K562 (cell line): Measurements from ENCODE around the gene GULP1. TPM values are rescaled to one million over a fixed set of nuclear protein-coding genes. Genes with fewer than 3 reads are reported as not detected.
A peak's percentile ranks its signal among the peaks of the same experiment; 100 is the strongest.

Experiments
- BRD4 ChIP-seq: fragments of 200-600 bp; sonication (generic); IDR thresholded peaks from 2 replicates; pipeline ENCODE4 v1.6.1; 2017; ENCODE audit warnings: inconsistent platforms
- COPS2 ChIP-seq: fragments of 450-650 bp; conservative IDR thresholded peaks from 2 replicates; pipeline ENCODE4 v1.6.1; 2016; ENCODE audit warnings: mild to moderate bottlenecking, moderate library complexity
- EGR1 ChIP-seq: fragments of 450-650 bp; conservative IDR thresholded peaks from 2 replicates; pipeline ENCODE4 v1.6.1; 2017; ENCODE audit warnings: mild to moderate bottlenecking
- ELK1 ChIP-seq: sonication (generic); formaldehyde crosslinking; IDR thresholded peaks from 2 replicates; pipeline ENCODE4 v1.8.1; 2022; ENCODE audit warnings: missing genetic modification reagents
- EP400 ChIP-seq: fragments of 450-650 bp; IDR thresholded peaks from 2 replicates; pipeline ENCODE4 v1.6.1; 2017; ENCODE audit warnings: antibody characterized with exemption, mild to moderate bottlenecking, moderate library complexity
- LEF1 ChIP-seq: fragments of 450-650 bp; IDR thresholded peaks from 2 replicates; pipeline ENCODE4 v1.6.1; 2016; ENCODE audit warnings: mild to moderate bottlenecking
- MAFF ChIP-seq: IDR thresholded peaks from 2 replicates; pipeline ENCODE4 v1.6.1; 2012; ENCODE audit warnings: low read length, improper control_type of control experiment
- NCOR1 ChIP-seq: fragments of 450-650 bp; IDR thresholded peaks from 2 replicates; pipeline ENCODE4 v1.6.1; 2016; ENCODE audit warnings: mild to moderate bottlenecking, moderate library complexity
- NR2F6 ChIP-seq: fragments of 450-650 bp; formaldehyde crosslinking; IDR thresholded peaks from 2 replicates; pipeline ENCODE4 v1.4.0; 2020; ENCODE audit warnings: mild to moderate bottlenecking
- PBX2 ChIP-seq, 2 experiments: IDR thresholded peaks in 1 of 2; conservative IDR thresholded peaks in 1 of 2; 2 replicates each; pipeline ENCODE4 v1.6.1; 2016; ENCODE audit warnings: low read depth in 2 of 2, mild to moderate bottlenecking in 1 of 2, missing compliant biosample characterization in 1 of 2, missing genetic modification characterization in 1 of 2, moderate library complexity in 1 of 2
- PKNOX1 ChIP-seq: fragments of 450-650 bp; IDR thresholded peaks from 2 replicates; pipeline ENCODE4 v1.6.1; 2016
- RAD21 ChIP-seq, 2 experiments: fragments of 250-450 bp in 1 of 2; fragments of 450-650 bp in 1 of 2; sonication (Bioruptor Pico) in 1 of 2; formaldehyde crosslinking in 1 of 2; IDR thresholded peaks in 1 of 2; conservative IDR thresholded peaks in 1 of 2; 2 replicates each; pipeline versions ENCODE4 v1.4.0 to v1.8.0; 2020 to 2022; ENCODE audit warnings: mild to moderate bottlenecking in 2 of 2, moderate library complexity in 1 of 2
- RBFOX2 ChIP-seq: fragments of 200-400 bp; formaldehyde crosslinking; IDR thresholded peaks from 2 replicates; pipeline ENCODE4 v1.6.1; 2017; ENCODE audit warnings: low read depth, mild to moderate bottlenecking, low read length, moderate library complexity
- SAFB ChIP-seq: fragments of 200-400 bp; formaldehyde crosslinking; IDR thresholded peaks from 2 replicates; pipeline ENCODE4 v1.6.1; 2017; ENCODE audit warnings: low read depth, low read length, borderline replicate concordance
- SETDB1 ChIP-seq: IDR thresholded peaks from one replicate; pipeline ENCODE4 v1.6.1; 2012; ENCODE audit warnings: low read length, control low read depth, inconsistent platforms
- SIN3B ChIP-seq: fragments of 450-650 bp; IDR thresholded peaks from 2 replicates; pipeline ENCODE4 v1.6.1; 2017; ENCODE audit warnings: low read depth, mild to moderate bottlenecking, moderate library complexity
- TAL1 ChIP-seq: fragments of 450-650 bp; IDR thresholded peaks from 2 replicates; pipeline ENCODE4 v1.6.1; 2016; ENCODE audit warnings: mild to moderate bottlenecking
- TBL1XR1 ChIP-seq, 2 experiments: IDR thresholded peaks; 2 replicates each; pipeline ENCODE4 v1.6.1; 2012; ENCODE audit warnings: improper control_type of control experiment in 2 of 2, low read length in 2 of 2, mild to moderate bottlenecking in 1 of 2
- THRB ChIP-seq: fragments of 450-650 bp; formaldehyde crosslinking; conservative IDR thresholded peaks from 2 replicates; pipeline ENCODE4 v1.4.0; 2022; ENCODE audit warnings: mild to moderate bottlenecking, missing genetic modification characterization
- USF2 ChIP-seq: sonication (generic); formaldehyde crosslinking; IDR thresholded peaks from 2 replicates; pipeline ENCODE4 v1.5.0; 2020; ENCODE audit warnings: missing genetic modification reagents
- XRCC5 ChIP-seq: fragments of 200-400 bp; formaldehyde crosslinking; IDR thresholded peaks from 2 replicates; pipeline ENCODE4 v1.6.1; 2017; ENCODE audit warnings: low read depth, mild to moderate bottlenecking, low read length
- ZNF146 ChIP-seq: IDR thresholded peaks from one replicate; pipeline ENCODE4 v1.6.1; 2018; ENCODE audit warnings: missing compliant biosample characterization; ENCODE audit not compliant: unreplicated experiment
- polyA plus RNA-seq, 8 experiments: library from polyadenylated mRNA; depleted of rRNA in 4 of 8; stranded (reverse) in 5 of 8; unstranded in 3 of 8; fragments of >200 nt; fragmentation: Nextera tagmentation in 2 of 8; fragmentation: Illumina TruSeq in 1 of 8; extraction: Ambion mirVana in 2 of 8; extraction: Trizol in 1 of 8; gene quantifications; 2 replicates each; pipeline versions ENCODE4 v1.2.1 to v1.2.3, GENCODE V29; 2011 to 2014; ENCODE audit warnings: inconsistent platforms in 1 of 8, missing spikeins in 1 of 8
- total RNA-seq, 7 experiments: library from RNA; depleted of rRNA in 6 of 7; stranded (reverse); fragments of >200 nt in 6 of 7; fragmentation: Illumina TruSeq in 2 of 7; extraction: Trizol in 2 of 7; gene quantifications; 2 replicates each; pipeline versions ENCODE4 v1.2.1 to v1.2.3, GENCODE V29; 2011 to 2021; ENCODE audit warnings: low replicate concordance in 1 of 7

The GULP1 gene
- total and polyA plus RNA-seq, 9 of the 15 experiments (the other 6 are each of a cell fraction or from before 2014, with no cell fraction given), result 8.5 to 25.3 (median 19.5) TPM

GRCh38 chr2:188291617-188292347 lies at the start of gene GULP1 (continued):
- TF ChIP-seq BRD4 (no peak), THRB (CRISPR knock-in tag) (no peak), EGR1 (peak; percentile 41), SETDB1 (no peak), TAL1 (peak; percentile 52; the same call in 1 of the 2 replicates), USF2 (CRISPR knock-in tag) (no peak), MAFF (no peak), SIN3B (no peak), NCOR1 (peak; percentile 29; the same call in 1 of the 2 replicates), PBX2 (CRISPR knock-in tag; IDR thresholded peaks at IDR 0.05; ENCODE audit: low read depth) (no peak), PBX2 (tag; conservative IDR thresholded peaks at IDR 0.05; ENCODE audit: low read depth) (no peak), EP400 (peak; percentile 8; the same call in 1 of the 2 replicates), LEF1 (0 out of 2 replicates have a peak, but pooled peaks have one; percentile 57), SAFB (peak; percentile 93), ZNF146 (CRISPR knock-in tag) (no peak), ELK1 (CRISPR knock-in tag) (no peak), RAD21 (CRISPR knock-in tag; conservative IDR thresholded peaks at IDR 0.05 in 1 of 2, IDR thresholded peaks at IDR 0.05 in 1 of 2) (peak in 1 of 2 experiments; percentile 46; a peak in 3 of 4 replicates), COPS2 (no peak), RBFOX2 (peak; percentile 77), PKNOX1 (no peak), NR2F6 (CRISPR knock-in tag) (no peak), TBL1XR1 (IDR thresholded peaks at IDR 0.05; ENCODE audit: low read length in 2 of 2) (no peak), XRCC5 (0 out of 2 replicates have a peak, but pooled peaks have one; percentile 26)
